GM12872 (cell line): ENCODE data around the gene RALGPS1.

Experiments used
- TF ChIP-seq, protein P1 (sequence below): IDR thresholded peaks from 3 replicates; pipeline ENCODE4 v1.5.1; 2011; ENCODE audit warnings: low read depth, mild to moderate bottlenecking, low read length, moderate library complexity; ENCODE audit not compliant: insufficient read depth

Gene RALGPS1

DNA sequence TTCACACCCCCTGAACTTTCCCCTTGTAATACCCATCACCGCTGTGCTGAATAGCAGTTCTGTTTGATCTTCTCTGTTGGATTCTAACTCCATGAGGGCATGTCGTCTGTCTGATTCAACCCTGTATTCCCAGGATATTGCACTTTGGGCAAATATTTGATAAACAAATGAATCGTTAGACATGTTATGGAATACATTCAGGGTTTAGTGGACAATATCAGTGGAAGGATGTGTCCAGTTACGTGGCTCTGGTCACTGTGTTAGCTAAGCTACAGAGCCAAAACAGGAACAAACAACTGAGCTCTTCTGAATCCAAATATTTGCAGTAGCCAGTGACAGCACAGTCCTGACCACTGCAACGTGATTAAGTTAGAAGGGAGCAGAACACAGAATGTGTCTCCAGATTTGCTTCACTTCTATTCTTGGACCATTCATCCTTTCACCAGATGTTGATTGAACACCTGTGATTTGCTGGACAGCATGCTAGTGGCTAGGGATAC, 194.7 kb downstream of the RALGPS1 start:
- TF ChIP-seq, protein P1, sequence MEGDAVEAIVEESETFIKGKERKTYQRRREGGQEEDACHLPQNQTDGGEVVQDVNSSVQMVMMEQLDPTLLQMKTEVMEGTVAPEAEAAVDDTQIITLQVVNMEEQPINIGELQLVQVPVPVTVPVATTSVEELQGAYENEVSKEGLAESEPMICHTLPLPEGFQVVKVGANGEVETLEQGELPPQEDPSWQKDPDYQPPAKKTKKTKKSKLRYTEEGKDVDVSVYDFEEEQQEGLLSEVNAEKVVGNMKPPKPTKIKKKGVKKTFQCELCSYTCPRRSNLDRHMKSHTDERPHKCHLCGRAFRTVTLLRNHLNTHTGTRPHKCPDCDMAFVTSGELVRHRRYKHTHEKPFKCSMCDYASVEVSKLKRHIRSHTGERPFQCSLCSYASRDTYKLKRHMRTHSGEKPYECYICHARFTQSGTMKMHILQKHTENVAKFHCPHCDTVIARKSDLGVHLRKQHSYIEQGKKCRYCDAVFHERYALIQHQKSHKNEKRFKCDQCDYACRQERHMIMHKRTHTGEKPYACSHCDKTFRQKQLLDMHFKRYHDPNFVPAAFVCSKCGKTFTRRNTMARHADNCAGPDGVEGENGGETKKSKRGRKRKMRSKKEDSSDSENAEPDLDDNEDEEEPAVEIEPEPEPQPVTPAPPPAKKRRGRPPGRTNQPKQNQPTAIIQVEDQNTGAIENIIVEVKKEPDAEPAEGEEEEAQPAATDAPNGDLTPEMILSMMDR, result no peak

DNA sequence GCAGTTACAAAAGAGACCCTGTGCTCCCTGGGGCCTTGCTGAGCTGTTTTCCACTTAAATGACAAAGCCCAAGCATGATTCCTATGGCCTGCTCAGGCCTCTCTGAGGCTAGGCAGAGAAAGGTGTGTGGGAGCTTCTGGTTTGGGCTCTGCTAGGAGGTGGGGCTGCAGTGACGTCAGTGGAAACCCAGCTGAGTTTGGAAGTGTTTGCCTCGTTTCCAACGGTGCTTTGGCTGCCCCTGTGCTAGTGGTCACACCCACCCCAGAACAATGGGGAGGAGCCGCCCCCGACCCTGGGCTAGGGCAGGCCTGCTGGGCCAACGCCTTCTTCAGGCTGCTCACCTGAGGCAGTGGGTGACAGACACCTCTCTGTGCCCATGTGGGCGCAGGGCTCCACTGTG, 197.5 kb downstream of the RALGPS1 start:
- TF ChIP-seq, protein P1, result no peak

DNA sequence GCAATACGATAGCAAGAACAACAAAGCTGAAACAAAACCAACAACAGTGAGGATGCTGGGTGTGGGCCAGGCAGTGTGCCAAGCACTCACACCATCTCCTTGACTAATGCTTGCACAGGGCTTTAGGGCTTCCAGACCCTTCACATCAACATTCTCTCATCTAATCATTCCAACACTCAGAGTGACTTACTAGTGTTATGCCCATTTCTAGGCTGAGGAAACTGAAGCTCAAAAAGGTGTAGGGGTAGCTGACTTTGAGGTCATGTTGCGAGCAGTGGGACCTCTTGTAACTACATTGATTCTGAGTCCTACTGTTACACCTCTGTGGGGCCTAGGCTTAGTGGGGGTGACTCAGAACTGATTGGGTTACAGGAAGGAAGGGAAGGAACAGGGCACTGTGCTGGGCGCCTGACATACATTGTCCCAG, 198.2 kb downstream of the RALGPS1 start:
- TF ChIP-seq, protein P1, result no peak

DNA sequence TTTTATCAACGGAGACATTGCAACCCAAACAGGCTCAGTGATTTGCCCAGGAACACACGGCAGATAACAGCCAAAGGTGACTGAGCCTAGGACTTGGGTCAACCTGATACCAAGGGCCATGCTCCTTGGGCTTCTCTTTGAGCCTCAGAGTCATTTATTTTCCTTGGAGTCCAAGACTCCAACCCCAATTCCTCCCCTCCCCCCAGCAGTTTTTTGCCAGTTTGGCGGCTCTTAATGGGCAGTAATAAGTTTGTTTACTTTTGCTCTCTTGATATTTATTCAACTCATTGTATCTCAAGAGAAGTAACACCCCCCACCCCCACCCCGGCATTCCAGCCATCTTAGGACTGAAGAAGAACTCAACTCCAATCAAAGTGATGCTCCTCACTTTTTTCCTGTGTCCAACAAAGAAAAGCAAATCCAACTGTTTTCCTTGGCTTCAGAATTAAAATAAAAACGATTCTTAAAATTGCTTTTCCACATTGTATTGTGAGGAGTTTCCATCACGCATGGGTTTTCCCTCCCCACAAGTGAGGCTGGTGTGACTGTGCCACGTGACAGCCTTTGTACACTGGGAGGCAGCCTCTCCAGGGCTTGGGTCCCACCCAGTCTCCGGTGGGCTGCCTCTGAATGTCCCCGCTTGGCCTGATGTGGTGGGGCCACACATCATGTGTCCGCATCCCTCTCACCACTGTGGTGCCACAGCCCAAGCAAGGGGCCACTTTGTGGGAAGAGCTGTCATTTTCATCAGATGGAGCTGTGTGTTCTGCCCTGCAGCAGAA, 198.8 kb downstream of the RALGPS1 start:
- TF ChIP-seq, protein P1, result no peak

DNA sequence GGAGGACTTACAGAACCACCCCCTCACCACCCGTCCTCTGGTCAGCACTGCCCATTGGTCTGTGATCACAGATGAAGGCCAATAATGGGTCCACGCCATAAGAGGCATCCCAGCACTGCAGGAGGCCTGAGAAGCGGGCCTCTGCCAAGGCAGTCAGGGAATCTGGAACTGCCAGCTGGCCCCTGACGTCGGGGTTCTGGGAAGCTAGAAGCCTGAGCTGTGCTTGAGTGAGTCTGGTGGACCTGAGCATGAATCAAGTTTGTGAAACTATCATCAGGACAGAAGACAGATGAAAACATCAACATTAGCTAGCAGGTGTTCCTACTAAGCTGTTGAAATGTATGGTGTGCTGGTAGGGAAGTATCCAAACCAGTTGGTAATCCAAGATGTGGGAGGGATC, 200.0 kb downstream of the RALGPS1 start:
- TF ChIP-seq, protein P1, result no peak

DNA sequence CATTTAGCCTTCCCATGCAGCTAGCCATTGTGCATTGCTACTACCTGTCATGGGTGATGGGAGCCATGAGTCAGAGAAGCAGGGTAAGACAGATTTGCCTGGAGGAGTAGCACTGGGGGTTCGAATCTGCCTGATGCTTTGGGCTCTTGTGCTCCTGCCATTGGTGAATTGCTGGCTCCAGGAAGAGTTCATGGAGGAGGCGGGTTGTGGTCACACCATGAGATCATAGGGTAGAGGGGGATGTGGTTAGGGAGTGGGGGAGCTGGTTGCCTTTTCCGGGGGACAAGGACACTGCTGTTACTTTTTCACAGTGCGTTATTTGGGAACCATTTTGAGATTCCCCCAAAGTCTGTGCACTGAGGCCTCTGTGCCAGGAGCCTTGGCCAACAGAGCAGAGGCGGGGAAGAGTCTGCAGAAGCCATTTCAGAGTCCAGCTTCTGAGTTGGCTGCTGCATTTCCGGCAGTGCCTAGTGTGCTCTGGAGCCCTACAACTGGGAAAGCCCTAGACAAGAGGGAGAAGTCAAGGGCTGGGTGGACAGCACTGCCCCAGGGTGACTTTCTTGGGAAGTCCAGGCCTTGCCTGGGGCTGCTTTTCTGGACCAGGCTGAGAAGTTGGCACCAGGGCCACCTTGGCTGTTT, 201.6 kb downstream of the RALGPS1 start:
- TF ChIP-seq, protein P1, result no peak

DNA sequence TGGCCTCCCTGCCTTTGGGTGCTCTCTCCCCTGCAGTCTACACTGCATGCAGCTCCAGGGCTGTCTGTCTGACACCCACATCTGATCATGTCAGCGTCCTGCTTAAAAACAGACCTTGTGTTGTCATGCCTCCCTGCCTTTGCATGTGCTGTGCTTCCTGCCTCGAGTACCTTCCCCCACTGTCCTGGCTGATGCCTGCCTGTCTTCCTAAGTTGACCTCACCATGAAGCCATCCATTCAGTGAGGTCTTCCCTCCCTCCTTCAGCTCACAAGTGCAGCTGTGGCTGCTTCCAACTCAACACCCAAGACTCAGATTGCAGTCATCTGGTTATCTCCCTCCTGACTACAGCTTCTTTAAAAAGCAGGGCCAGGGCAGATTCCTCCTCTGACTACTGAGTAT, 202.4 kb downstream of the RALGPS1 start:
- TF ChIP-seq, protein P1, result no peak
